ENCODE data around the gene SPNS3. TPM values are rescaled to one million over a fixed set of nuclear protein-coding genes. Genes with fewer than 3 reads are reported as not detected.

Gene SPNS3
- total and polyA plus RNA-seq, 4 donors: 0.16 to 2.3 (median 0.24) TPM

GRCh38 chr17:4532860-4533522 is 99.3 kb downstream of the SPNS3 start:
- DNase-seq (ENCODE audit: low spot score): no peak
- Histone ChIP-seq H3K27me3 (ENCODE audit: control insufficient read depth in 4 of 4, insufficient read depth in 4 of 4, low read length in 3 of 4) (no peaks in the 10 kb centered on the region), H3K36me3 (ENCODE audit: control insufficient read depth in 4 of 4, insufficient read depth in 3 of 4, low read depth in 1 of 4, low read length in 3 of 4) (peaks cover 0 to 4% (median under 1%) of the 10 kb centered on the region in 4 donors), H3K9me3 (ENCODE audit: control insufficient read depth in 4 of 4, low read length in 3 of 4) (no peaks in the 10 kb centered on the region), H3K27ac (ENCODE audit: low read depth in 1 of 2, low read length in 2 of 2) (peak overlapping the region; percentile 18 to 25), H3K9ac (ENCODE audit: low read depth in 1 of 2, low read length in 2 of 2) (no peak overlapping the region), H3K4me1 (ENCODE audit: control insufficient read depth in 4 of 4, insufficient read depth in 4 of 4, low read length in 3 of 4) (peaks cover 7 to 36% (median 14%) of the 10 kb centered on the region in 4 donors), H3K4me3 (ENCODE audit: low read depth in 1 of 3, low read length in 3 of 3) (no peak overlapping the region)
- no peak for TF ChIP-seq GABPA (IDR thresholded peaks at IDR 0.05 in 1 of 2, conservative IDR thresholded peaks at IDR 0.05 in 1 of 2)
- TF ChIP-seq NR2F2 (IDR thresholded peaks at IDR 0.05): no peak
- TF ChIP-seq RXRA (IDR thresholded peaks at IDR 0.05): no peak
- TF ChIP-seq MAX (IDR thresholded peaks at IDR 0.05): no peak
- no peak for TF ChIP-seq TAF1 (conservative IDR thresholded peaks at IDR 0.05)
- TF ChIP-seq HNF4G (IDR thresholded peaks at IDR 0.05): no peak
- TF ChIP-seq JUND (IDR thresholded peaks at IDR 0.05): no peak
- TF ChIP-seq EGR1 (IDR thresholded peaks at IDR 0.05; ENCODE audit: low read depth in 2 of 2): no peak
- TF ChIP-seq FOXA1 (IDR thresholded peaks at IDR 0.05): no peak
- TF ChIP-seq ATF3 (IDR thresholded peaks at IDR 0.05): no peak
- no peak for TF ChIP-seq REST (IDR thresholded peaks at IDR 0.05)
- no peak for TF ChIP-seq ZBTB33 (IDR thresholded peaks at IDR 0.05)
- TF ChIP-seq CTCF (IDR thresholded peaks at IDR 0.05; ENCODE audit: low read depth, low read length, missing input control): no peak
- 90% methylated on average over 33 of the region's 33 CpGs for WGBS

All from liver (tissue), 9 donors.